Colon (tissue), 2 donors: ENCODE results near the gene ZNF556.
A peak's percentile ranks its signal among the peaks of the same experiment; 100 is the strongest.
"Not testable (repeated sequence)": the region's sequence is repeated elsewhere in the genome, so short reads cannot be mapped to it uniquely, and the experiment has no call there.

Source experiments
- FAIRE-seq: peaks from 2 replicates; lab custom pipeline; 2012; peaks lifted over from hg19 to GRCh38; lab: Jason Lieb, UNC
- donor health status: control.
- donor health status: control.

Gene ZNF556

DNA sequence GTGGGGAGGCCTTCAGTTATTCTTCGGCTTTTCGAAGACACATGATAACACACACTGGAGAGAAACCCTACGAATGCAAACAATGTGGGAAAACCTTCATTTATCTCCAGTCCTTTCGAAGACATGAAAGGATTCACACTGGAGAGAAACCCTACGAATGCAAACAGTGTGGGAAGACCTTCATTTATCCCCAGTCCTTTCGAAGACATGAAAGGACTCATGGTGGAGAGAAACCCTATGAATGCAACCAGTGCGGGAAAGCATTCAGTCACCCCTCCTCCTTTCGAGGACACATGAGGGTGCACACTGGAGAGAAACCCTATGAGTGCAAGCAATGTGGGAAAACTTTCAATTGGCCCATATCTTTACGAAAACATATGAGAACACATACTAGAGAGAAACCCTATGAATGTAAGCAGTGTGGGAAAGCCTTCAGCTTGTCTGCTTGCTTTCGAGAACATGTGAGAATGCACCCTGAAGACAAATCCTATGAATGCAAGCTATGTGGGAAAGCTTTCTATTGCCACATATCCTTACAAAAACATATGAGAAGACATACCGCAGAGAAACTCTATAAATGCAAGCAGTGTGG, 14.0 kb upstream of the ZNF556 start:
- no peak for FAIRE-seq

DNA sequence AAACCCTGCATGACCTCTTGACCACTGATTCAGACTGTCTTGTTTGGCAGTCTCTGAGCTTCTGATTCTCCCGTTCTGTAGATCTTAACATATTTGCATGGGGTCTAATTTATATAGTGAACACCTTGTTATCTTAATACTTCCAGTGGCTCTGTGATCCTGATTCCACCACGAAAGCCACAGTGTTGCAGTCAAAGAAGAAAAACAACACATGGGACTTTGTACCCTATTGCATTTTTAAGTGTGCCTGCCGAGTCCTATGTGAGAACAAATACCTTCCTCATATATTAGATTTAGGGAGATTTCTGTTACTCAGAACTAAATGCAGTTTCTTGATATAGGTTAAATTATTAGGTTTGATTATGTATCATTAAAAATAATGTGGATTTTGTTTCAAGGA, 12.3 kb upstream of the ZNF556 start:
- FAIRE-seq, result no peak

DNA sequence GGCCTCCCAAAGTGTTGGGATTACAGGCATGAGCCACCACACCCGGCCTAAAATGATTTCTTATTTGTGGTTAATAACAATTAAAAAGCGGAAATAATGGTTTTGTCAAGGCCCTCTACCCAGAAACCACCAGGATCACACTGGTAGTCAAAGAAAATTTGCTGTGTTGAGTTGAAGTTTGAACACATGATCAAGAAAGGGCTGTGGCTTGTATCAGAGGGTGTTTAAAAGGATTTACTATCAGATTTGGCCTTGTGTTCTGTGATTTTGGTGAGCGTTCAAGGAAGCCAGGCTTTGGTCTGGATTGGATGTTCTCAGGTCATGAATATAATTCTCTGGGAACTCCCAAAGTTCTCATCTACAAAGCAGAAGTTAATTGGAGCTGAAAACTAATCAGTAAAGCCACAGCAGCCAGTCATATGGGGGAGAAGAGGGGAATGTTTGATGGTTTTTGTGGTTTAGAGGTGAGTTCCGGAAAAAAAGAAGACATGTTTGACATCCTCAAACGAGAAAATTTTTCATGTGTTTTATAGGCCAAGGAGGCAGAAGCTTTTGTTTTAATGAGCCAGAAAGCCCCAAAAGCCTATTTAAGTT, 10.6 kb upstream of the ZNF556 start:
- FAIRE-seq, result no peak

GRCh38 chr19:2858864-2859263, 8.3 kb upstream of the ZNF556 start:
- no peak for FAIRE-seq

GRCh38 chr19:2863816-2864215, 3.3 kb upstream of the ZNF556 start:
- FAIRE-seq, result no peak

DNA sequence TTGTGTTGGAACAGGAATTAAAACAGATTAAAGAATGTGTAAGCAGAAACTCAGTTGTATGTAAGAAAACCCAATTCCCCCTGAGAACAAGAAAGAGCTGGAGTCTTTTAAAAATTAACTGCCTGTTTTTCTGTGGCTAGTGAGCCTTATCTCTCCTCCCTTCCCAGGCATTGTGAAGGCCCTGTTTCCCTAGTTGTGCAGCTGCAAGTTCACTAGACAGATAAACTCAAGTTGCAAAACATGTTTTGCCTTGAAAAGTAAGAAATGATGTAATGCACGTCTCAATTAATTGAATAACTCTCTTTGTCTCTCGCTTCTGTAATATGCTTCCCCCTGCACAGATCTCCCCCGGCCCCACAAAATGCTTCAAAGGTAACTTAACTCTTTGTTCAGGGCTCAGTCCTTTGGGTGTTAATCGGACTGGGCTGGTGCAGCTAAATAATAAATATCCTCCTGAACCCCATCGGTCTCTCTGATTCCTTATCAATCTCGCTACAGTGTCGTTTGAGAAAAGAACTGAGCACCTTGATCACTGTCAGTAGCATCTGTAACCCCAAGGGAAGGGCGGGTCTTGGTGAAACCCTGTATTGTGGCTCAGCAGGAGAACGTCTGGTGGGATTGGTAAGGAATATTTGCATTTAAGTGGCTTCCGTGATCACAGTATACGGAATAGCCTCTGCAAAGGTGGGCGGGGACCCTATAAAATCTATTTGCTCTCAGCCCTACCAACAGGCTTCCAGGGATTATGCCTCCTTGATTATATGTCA, 1.6 kb upstream of the ZNF556 start:
- no peak for FAIRE-seq

GRCh38 chr19:2866495-2867024, 575 bp upstream of the ZNF556 start:
- FAIRE-seq, result no peak

DNA sequence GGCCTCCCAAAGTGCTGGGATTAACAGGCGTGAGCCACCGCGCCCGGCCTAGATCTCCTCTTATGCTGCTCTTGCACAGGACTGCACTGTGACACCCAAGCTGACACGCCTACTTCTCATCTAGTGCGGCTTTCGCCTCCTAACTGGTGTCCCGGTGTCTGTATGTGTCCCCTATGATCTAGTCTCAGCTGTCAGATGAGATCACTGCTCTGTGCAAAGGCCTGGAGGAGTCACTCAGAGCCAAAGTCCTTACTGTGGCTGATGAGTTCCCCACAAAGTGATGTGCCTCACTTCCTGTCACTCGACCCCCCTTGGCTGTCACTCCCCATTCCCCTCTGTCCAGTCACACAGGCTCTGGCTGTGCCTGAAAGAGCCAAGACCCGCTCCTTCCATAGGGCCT, 2.5 kb downstream of the ZNF556 start:
- no peak for FAIRE-seq

GRCh38 chr19:2872175-2872574, 5.0 kb downstream of the ZNF556 start:
- FAIRE-seq, result not testable (repeated sequence)

GRCh38 chr19:2877398-2878331, 10.5 kb downstream of the ZNF556 start:
- no peak for FAIRE-seq

- no peak for FAIRE-seq
These were observed 16.7 kb downstream of the ZNF556 start for GRCh38 chr19:2883686-2884439.

DNA sequence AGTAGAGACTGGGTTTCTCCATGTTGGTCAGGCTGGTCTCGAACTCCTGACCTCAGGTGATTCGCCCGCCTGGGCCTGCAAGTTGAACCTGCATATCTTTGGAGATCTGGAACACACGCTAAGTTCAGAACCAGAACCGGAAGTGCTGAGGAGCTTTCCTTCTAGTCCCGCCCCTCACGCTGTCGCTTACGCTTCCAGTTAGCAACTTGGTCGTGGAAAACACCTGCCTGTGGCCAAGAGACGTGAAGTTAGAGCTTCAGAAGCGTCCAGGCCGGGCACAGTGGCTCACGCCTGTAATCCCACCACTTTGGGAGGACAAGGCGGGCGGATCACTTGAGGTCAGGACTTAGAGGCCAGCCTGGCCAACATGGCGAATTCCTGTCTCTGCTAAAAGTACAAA, 18.6 kb downstream of the ZNF556 start:
- FAIRE-seq, result no peak

- FAIRE-seq, result no peak
These were observed 20.3 kb downstream of the ZNF556 start for GRCh38 chr19:2887391-2887914.

DNA sequence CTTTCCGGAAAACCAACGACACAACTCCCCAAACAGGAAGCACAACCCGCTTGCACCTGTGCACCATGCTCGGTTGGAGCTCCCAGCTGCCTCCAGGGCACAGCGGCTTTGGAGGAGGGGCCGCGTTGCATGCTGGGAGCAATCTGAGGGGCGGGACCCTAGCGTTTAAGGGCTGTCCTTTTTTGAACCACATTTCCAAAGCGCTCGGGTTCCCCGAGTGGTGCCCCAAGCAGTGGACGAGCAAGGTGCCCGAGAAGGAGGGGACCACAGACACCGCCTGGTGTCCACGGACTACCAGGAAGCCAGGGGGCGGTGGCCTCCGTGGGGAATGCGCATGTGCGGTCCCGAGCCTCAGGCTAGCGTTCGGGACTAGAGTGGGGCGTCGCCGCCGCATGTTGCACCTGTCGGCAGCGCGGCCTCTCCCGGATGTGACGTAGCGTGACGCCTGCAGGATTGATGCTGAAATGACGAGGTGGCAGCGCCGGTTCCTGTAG, 21.6 kb downstream of the ZNF556 start:
- no peak for FAIRE-seq

DNA sequence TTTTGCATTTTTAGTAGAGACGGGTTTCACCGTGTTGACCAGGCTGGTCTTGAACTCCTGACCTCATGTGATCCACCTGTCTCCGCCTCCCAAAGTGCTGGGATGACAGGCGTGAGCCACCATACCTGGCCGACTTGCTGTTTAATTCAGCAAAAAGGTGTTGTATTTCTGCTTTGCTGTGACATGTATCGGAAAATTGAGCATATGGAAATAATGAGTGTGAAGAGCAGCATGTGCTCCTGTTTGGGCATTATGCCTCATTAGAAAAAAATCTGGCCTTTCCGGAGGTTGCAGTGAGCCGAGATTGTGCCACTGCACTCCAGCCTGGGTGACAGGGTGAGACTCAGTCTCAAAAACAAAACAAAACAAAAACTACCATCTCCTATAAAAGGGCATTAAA, 23.4 kb downstream of the ZNF556 start:
- FAIRE-seq, result not testable (repeated sequence)

DNA sequence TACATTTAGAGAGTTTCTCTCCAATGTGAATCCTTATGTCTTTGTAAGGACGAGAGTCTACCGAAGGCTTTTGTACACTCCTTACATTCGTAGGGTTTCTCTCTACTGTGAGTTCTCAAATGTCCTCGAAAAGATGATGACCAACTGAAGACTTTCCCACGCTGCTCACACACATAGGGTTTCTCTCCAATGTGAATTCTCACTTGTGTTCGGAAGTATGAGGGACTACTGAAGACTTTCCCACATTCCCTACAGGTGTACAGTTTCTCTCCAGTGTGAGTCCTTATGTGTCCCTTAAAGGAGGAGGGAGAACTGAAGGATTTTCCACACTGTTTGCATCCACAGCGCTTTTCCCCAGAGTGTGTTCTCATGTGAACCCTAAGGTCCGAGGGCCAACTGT, 29.6 kb downstream of the ZNF556 start:
- no peak for FAIRE-seq

GRCh38 chr19:2900296-2901252, 33.4 kb downstream of the ZNF556 start, which contains the start of gene ZNF57:
ZNF57 (plus strand) TSS chr19:2900928; CDS start chr19:2901046, 118 bp downstream.
- FAIRE-seq, result peak; percentile 93

DNA sequence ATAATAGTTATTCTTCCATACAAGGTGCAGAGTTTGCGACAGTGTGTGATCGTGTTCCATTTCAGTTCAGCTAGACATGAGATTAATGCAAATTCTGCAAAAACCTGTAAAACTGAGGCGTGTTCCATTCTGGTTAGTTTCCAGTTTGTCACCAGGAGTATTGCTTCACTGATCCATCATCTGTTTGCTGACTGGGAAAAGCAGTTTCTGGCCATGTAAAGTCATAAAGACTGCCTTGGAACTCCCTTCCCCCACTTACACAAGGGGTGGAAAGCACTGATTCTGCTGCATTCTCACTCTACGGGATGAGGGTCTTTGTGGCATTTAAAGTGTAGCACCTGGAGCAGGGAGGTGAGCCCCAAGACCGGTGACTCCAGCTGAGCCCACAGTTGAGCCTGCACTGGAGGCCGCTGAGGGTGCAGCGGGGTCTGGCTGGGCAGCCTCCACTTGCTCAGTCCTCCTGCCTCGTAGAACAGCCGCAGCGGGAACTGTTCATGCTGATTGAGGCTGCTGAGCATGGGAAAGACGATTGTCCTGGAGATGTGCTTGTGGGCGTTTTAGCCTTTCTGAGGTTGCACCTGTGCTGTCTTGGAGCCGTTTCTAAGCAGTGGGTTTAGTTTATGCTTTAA, 35.6 kb downstream of the ZNF556 start:
- no peak for FAIRE-seq

DNA sequence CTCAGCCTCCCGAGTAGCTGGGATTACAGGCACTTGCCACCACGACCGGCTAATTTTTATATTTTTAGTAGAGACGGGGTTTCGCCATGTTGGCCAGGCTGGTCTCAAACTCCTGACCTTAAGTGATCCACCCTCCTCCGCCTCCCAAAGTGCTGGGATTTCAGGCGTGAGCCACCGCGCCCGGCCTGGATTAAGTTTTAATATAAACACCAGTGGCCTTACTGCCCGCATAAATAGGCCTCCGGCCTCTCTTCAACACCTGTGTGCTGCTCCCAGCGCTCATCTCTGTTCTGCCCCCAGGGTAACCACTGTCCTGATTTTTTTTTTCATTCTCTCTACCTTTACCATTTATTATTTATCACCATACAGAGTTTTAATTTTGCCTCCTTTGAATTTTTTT, 36.2 kb downstream of the ZNF556 start:
- FAIRE-seq, result not testable (repeated sequence)
